GM12874 (cell line): ENCODE results near the gene DNASE1L1.

Source experiments
- TF ChIP-seq, protein P1 (sequence below): IDR thresholded peaks from 2 replicates; pipeline ENCODE4 v1.5.1; 2011; ENCODE audit warnings: low read depth, mild to moderate bottlenecking, control low read depth, low read length, moderate library complexity; ENCODE audit not compliant: insufficient read depth

DNASE1L1 gene

DNA sequence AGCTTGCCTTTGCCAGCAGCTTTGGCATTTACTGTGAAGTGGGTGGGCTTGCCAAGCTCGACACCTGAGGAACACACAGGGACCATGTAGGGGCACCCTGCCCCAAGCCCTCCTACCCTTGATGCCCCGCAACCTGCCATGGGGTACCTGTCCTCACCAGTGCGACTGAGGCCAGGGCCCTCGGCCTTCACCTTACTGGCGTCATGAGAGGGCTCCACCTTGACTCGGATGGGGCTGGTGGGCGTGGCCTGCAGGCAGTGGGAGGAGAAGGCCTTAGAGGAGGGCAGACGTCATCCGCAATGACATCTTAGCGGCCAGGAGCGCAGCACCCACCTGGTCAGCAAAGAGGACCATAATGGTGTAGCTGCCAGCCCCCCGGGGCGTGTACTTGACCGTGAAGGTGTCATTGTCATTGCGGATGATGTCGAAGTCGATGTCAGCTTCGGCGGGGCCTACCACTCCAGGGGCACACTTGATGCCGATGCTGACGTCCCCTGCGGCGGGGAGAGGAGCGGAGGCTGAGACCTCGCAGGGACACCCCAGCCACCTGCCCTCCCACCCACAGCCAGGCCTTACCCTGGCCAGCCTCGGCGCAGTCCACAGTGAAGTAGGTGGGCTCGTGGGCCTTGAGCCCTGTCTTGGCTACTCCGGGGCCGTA, 46.8 kb downstream of the DNASE1L1 start:
- TF ChIP-seq, protein P1, sequence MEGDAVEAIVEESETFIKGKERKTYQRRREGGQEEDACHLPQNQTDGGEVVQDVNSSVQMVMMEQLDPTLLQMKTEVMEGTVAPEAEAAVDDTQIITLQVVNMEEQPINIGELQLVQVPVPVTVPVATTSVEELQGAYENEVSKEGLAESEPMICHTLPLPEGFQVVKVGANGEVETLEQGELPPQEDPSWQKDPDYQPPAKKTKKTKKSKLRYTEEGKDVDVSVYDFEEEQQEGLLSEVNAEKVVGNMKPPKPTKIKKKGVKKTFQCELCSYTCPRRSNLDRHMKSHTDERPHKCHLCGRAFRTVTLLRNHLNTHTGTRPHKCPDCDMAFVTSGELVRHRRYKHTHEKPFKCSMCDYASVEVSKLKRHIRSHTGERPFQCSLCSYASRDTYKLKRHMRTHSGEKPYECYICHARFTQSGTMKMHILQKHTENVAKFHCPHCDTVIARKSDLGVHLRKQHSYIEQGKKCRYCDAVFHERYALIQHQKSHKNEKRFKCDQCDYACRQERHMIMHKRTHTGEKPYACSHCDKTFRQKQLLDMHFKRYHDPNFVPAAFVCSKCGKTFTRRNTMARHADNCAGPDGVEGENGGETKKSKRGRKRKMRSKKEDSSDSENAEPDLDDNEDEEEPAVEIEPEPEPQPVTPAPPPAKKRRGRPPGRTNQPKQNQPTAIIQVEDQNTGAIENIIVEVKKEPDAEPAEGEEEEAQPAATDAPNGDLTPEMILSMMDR = no peak

DNA sequence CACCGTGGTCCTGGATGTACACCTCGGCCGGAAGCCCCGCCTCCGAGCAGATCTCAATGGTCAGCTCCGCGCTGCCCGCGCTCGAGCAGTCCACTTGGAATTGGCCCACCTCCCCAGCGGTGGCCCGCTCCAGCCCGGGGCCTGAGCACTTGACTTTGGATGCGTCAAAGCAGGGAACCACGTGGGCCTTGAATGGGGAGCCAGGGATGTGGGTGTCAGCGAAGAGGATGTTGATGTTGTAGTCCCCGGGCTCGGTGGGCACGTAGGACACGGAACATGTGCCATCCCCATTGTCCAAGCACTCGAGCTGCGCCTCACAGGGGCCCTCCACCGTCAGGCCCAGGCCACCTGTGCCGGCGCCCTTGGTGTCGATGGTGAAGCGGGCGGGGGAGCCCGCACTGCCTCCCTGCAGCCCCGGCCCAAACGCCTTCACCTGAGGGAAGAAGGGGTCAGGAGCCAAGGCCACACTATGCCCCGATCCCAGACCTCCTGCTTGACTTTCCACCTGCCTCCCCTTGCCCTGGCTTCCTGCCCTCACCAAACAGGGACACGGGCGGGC, 48.8 kb downstream of the DNASE1L1 start:
- TF ChIP-seq, protein P1 = no peak

DNA sequence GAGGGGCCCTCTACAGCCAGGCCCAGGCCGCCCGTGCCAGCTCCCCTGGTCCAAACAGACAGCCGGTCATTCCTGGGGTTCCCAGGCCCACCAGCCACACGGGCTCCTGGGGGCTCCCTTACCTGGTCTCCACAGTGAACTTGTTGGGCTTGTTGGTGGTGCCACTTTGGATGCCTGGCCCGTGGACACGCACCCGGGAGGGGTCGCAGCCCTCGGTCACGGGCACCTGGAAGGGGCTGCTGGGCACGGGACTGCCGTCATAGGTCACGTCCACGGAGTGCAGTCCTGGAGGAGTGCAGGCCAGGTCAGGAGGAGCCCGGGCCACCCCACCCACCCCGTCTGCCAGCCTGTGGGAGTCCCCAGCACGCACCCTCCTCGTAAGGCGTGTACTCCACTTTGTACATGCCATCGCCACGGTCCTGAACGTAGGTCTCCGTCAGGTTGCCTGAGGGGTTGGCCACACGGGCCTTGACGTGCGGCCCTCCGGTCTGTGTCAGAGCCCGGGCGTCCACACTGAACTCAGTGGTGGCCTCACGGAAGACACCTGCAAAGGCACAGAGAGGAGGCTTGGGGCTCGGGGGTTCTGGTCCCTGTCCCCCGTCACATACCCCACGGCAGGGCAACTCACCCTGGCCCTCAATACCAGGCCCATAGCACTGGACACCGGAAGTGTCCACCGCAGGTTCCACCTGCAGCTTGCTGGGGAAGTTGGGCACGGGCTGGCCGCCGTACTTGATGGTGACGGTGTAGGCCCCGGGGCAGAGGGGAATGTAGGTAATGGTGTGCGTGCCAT, 49.5 kb downstream of the DNASE1L1 start:
- TF ChIP-seq, protein P1 = no peak

DNA sequence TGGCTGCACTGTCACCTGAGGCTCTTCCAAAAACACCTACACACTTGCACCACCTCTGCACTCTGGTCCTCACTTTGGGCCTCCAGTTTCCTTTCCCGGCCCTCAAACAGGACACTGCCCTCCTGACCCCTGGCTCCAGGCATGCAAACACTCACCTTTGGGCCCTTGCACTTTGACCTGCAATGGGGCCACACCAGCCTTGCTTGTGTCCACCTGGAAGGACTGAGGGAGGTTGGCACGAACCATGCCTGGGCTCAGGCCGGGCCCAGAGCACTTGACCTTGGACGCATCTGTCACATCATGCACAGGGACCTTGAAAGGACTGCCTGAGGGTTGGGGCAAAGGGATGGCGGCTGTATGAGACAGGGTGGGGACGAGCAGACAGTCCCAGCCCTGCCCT, 50.2 kb downstream of the DNASE1L1 start:
- TF ChIP-seq, protein P1 = no peak

DNA sequence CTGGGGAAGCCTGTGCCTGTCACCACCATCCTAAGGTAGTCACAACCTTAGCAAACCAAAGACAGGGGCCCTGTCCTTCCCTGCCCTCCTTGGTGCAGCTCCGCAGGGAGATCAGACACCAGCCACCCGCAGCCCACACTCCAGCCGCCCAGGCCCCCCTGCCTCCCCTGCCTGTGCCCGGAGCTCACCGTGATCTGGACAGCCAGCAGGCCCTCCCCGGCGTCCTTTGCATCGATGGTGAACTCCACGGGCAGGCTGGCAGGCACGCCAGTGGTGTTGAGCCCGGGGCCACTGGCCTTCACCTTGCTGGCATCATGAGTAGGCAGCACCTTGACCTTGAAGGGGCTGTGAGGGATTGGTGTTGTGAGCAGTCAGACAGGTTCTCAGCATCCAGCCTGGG, 51.0 kb downstream of the DNASE1L1 start:
- TF ChIP-seq, protein P1 = no peak

DNA sequence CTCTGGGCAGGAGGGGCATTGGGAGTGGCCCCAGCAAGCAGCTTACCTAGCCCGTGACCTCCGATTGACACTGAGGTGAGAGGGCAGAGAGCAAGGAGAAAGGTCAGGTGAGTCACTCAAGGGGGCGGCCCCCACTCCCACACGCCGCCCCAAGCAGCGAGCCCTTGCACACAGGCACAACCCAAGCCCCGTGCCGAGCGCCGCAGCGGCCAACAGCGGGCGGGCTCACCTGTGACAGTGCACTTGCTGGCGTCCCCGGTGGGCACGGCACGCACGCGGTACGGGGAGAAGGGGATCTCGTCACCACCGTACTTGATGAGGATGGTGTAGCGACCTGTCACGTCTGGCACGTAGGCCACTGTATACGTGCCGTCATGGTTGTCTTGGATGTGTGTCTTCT, 51.8 kb downstream of the DNASE1L1 start:
- TF ChIP-seq, protein P1 = no peak

DNA sequence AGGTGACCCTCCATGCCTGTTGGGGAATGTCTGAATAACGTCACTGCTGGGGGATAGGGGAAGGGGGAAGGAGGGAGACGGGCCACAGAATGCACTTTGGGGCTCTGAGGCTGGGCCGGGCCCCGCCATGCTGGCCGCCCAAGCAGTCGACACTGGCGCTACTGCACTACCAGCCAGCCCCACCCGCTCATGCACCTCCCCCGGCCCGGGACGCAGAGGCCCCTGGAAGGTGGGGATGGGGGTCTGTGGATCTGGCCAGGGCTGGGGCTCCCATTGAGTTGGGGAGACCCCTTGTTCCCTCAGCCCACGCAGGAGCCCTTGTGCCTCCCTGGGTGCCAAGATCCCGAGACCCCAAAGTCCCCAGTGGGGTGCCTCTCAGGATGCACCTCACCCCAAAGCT, 52.5 kb downstream of the DNASE1L1 start:
- TF ChIP-seq, protein P1 = no peak
